NB4 (cell line): ENCODE data around the gene GAS7.
A peak's percentile ranks its signal among the peaks of the same experiment; 100 is the strongest.
"Not testable (repeated sequence)": the region's sequence is repeated elsewhere in the genome, so short reads cannot be mapped to it uniquely, and the experiment has no call there.

ENCODE experiments used
- DNase-seq: peaks from one replicate; pipeline ENCODE4 v3.0.0; 2010; ENCODE audit warnings: low read depth
- H3K4me3 ChIP-seq: one replicate; pipeline ENCODE4 v1.5.1; 2011; ENCODE audit warnings: mild to moderate bottlenecking, low read depth, low read length, moderate library complexity
- MYC ChIP-seq: IDR thresholded peaks from 2 replicates; pipeline ENCODE4 v1.6.1; 2011; ENCODE audit warnings: low read depth, low read length
- POLR2A ChIP-seq: IDR thresholded peaks from 2 replicates; pipeline ENCODE4 v1.6.1; 2011; ENCODE audit warnings: mild to moderate bottlenecking; ENCODE audit not compliant: insufficient read length; ENCODE audit errors: extremely low read depth
- TF ChIP-seq, protein P1 (sequence below): IDR thresholded peaks from 2 replicates; pipeline ENCODE4 v1.6.1; 2011; ENCODE audit warnings: low read depth, low read length
- TF ChIP-seq, protein P2 (sequence below): IDR thresholded peaks from one replicate; pipeline ENCODE4 v1.5.1; 2012; ENCODE audit warnings: low read depth, low read length

The GAS7 gene

DNA sequence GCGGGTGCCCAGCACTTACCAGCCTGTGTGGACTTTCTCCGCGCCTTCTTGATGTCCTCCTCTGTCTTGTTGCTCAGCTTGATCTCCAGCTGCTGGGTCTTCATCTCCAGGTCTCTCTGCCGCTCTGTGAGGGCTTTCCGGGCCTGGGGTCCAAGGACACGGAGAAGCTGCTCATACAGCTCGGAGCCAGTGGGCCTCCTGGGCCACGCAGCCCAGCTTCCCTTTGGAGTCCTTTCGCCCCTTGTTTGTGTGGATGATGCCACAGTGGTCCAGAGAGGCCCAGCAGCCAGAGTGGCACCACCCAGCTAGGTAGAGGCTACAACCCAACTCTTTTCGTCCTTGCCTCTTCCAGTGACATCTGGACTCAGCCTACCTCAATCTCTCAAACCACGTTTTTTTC, 272.9 kb downstream of the GAS7 start:
- H3K4me3 ChIP-seq = no peak overlapping the region
- no peak for DNase-seq
- TF ChIP-seq, protein P1, sequence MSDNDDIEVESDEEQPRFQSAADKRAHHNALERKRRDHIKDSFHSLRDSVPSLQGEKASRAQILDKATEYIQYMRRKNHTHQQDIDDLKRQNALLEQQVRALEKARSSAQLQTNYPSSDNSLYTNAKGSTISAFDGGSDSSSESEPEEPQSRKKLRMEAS = no peak
- no peak for TF ChIP-seq POLR2A
- no peak for TF ChIP-seq MYC

DNA sequence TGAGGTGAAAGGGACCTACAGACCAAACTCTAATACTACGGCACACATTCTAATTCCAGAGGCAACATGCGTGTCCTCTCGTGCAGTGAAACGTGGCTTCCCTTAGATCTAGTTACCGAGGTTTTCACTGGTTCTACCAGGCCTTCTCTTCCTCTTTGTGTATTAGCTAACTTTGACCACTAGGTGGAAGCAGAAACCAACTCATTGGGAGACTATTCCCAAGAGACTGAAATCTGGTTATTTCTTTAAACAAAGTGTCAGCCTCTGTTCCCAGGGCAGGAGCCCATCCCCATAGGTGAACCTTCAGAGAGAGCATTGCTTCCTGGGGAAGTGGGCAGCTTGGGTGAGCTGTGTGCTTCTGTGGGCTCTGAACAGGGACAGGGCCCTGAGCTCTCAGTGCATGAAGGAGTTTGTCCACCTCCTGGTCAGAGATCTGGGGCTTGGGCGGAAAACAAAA, 273.6 kb downstream of the GAS7 start:
- peak; percentile 80 for DNase-seq
- no peak for TF ChIP-seq MYC
- TF ChIP-seq, protein P2, sequence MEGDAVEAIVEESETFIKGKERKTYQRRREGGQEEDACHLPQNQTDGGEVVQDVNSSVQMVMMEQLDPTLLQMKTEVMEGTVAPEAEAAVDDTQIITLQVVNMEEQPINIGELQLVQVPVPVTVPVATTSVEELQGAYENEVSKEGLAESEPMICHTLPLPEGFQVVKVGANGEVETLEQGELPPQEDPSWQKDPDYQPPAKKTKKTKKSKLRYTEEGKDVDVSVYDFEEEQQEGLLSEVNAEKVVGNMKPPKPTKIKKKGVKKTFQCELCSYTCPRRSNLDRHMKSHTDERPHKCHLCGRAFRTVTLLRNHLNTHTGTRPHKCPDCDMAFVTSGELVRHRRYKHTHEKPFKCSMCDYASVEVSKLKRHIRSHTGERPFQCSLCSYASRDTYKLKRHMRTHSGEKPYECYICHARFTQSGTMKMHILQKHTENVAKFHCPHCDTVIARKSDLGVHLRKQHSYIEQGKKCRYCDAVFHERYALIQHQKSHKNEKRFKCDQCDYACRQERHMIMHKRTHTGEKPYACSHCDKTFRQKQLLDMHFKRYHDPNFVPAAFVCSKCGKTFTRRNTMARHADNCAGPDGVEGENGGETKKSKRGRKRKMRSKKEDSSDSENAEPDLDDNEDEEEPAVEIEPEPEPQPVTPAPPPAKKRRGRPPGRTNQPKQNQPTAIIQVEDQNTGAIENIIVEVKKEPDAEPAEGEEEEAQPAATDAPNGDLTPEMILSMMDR = peak; percentile 78
- no peak overlapping the region for H3K4me3 ChIP-seq

DNA sequence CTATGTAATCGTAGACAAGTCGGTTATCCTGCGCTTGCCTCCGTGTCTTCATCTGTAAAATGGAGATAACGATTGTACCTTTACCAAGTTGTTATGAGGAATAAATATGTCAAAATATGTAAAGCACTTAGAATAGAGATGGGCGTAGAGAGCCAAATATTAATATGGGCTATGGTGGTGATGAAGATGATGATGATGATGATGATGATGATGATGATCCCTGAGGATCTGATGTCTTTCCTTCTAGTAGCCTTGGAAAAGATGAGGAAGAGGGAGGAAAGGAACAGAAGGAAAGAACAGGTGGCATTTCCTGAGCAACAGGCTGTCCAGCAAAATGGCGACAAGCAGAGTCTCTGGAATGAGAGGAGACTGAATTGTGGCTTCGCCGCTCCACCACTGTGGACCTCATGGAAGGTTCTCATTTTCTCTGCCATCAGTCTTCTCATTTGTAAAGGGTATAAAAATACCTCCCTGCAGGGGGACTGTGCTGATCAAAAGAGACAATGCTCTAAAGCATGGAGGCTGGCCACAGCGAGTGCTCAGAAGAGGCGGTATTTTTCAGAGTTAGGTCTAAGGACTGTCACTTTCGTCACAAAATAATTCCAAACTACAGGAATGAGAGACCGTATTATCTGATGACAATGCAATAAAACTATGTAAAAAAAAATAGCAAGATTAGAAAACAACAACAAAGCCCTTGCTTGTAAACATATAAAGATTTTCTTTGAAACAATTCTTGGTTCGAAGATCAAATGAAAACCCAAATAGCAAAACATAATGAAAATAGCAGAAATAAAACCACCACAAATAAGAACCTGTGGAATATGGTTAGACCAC, 276.2 kb downstream of the GAS7 start:
- no peak for DNase-seq
- TF ChIP-seq POLR2A (no peak), MYC (no peak)
- TF ChIP-seq, protein P1 = no peak
- TF ChIP-seq, protein P2 = no peak
- no peak overlapping the region for H3K4me3 ChIP-seq

DNA sequence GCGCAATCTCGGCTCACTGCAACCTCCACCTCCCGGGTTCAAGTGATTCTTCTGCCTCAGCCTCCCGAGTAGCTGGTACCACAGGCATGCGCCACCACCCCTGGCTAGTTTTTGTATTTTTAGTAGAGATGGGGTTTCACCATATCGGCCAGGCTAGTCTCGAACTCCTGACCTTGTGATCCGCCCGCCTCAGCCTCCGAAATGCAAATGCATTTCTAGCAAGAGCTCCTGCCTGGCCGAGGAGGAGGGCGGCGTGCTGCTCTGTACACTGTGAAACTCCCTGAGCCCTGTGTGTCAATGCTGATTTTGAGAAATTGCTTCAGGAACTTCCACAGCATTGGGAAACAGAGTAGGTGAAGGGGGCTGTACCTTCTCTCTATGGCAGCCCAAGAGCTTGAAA, 277.2 kb downstream of the GAS7 start:
- H3K4me3 ChIP-seq, DNase-seq: not testable (repeated sequence)

DNA sequence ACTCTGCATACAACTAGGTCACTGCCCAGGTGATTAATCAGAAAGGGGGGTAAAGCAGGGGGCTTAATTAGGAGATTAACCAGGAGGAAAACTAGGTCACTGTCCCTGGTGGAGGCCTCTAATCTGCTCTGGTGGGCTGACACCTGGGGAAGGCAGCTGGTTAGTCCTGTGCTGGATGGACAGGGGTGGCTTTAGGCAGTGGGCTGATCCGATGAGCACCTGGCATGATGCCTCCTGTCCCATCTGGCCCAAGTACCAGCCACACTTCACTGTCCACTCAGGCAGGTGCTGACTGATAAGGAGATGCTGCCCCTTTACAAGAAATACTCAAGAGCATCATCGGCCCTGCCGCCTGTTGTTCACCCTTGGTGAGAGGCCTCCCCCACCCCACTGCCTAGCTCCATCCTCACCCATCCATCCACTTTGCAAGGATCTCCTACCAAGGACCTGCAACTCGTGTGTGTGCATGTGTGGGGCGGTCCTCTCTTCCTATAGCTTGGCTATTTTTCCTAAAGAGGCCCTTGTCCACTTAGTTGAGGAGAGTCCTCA, 279.5 kb downstream of the GAS7 start:
- H3K4me3 ChIP-seq = no peak overlapping the region
- no peak for DNase-seq
- TF ChIP-seq, protein P2 = no peak
- no peak for TF ChIP-seq POLR2A
- TF ChIP-seq, protein P1 = no peak
- TF ChIP-seq MYC = no peak

DNA sequence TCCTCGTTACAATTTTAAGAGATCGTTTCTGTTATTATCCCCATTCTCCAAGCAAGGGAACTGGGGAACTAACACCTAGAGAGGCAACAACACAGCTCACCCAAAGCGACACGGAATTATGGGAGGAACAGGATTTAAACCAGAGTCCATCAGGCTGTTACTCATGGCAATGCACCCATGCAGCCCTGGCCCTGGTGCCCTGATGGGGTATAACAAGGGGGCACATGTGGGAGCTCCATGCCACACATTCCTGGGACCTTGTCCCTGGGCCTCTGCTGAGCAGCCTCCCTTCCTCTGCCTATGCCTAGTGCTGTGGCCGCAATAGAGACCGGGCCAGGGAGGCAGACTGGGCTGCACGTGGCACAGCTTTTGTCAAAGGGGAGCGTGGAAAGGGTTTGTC, 280.1 kb downstream of the GAS7 start:
- DNase-seq = no peak
- no peak overlapping the region for H3K4me3 ChIP-seq
- TF ChIP-seq, protein P1 = no peak
- TF ChIP-seq POLR2A = no peak
- TF ChIP-seq MYC = no peak
- TF ChIP-seq, protein P2 = no peak

DNA sequence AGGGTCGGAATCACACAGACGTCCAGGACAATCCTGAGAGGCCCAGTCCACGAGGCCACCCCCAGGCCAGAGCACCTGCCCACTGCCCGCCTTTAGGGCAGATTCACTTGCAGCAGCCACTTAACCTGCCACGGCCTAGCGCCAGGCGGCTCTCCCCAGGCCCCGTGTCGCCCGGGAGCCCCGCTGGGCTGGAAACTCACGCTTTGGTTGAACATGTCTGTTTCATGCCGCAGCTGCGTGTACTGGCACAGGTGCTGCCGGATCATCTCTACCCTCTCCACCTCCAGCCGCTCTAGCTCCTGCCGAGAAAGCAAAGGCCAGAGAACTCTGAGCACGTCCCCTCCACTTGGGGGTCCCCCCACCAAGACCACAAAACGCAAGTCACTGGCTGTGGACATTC, 280.6 kb downstream of the GAS7 start:
- no peak for DNase-seq
- TF ChIP-seq POLR2A (no peak), MYC (no peak)
- no peak overlapping the region for H3K4me3 ChIP-seq
